Stimulated activated effector memory CD8-positive, alpha-beta T cell treated with anti-CD3 and anti-CD28 coated beads, Interleukin-12 subunit alpha, Interleukin-12 subunit beta, amount 100 ng/mL, for 72 hours (primary cell): ENCODE results near the gene OBSL1.

Experiments used
- ATAC-seq: fragments of 150-1000 bp; cut with Tn5 transposase; 2 replicates; pipeline ENCODE4 v1.10.0; 2021
- DNase-seq, 2 donors: peaks; one replicate each; pipeline ENCODE4 v3.0.0; 2021 to 2022; ENCODE audit warnings: low spot score in 2 of 2
- H3K27ac Mint-ChIP-seq: one replicate; pipeline ENCODE4 v1.8.0; 2022; ENCODE audit warnings: mild to moderate bottlenecking, mixed read lengths
- H3K36me3 Mint-ChIP-seq: one replicate; pipeline ENCODE4 v1.8.0; 2022; ENCODE audit warnings: mild to moderate bottlenecking, mixed read lengths
- H3K4me1 Mint-ChIP-seq: one replicate; pipeline ENCODE4 v1.8.0; 2022; ENCODE audit warnings: mixed read lengths
- H3K4me3 Mint-ChIP-seq: one replicate; pipeline ENCODE4 v1.8.0; 2022; ENCODE audit warnings: mild to moderate bottlenecking, mixed read lengths
- H3K9me3 Mint-ChIP-seq: one replicate; pipeline ENCODE4 v1.8.0; 2022; ENCODE audit warnings: mixed read lengths

OBSL1 gene

GRCh38 chr2:219575566-219576504 is 4.5 kb upstream of the OBSL1 start:
- ATAC-seq = no peak

DNA sequence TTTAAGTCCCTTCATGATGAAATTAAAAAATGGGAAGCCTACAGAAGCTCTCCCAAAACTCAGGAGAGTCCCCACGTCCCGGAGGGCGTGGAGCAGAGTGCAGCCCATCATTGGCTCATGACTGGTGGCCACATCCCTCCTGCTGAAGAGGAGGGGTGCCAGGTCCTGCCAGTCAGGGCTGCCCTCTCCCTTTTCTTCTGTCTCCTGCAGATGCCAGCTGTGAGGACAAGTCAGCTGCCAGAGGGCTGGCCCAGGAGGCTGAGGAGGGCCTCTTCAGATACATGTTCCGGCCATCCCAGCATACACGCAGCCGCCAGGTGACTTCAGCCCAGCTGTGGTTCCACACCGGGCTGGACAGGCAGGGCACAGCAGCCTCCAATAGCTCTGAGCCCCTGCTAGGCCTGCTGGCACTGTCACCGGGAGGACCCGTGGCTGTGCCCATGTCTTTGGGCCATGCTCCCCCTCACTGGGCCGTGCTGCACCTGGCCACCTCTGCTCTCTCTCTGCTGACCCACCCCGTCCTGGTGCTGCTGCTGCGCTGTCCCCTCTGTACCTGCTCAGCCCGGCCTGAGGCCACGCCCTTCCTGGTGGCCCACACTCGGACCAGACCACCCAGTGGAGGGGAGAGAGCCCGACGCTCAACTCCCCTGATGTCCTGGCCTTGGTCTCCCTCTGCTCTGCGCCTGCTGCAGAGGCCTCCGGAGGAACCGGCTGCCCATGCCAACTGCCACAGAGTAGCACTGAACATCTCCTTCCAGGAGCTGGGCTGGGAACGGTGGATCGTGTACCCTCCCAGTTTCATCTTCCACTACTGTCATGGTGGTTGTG is 3.4 kb upstream of the OBSL1 start:
- Mint-ChIP-seq H3K4me1 (no peaks in the 10 kb centered on the region), H3K4me3 (no peak overlapping the region), H3K27ac (no peak overlapping the region), H3K36me3 (no peaks in the 10 kb centered on the region), H3K9me3 (no peaks in the 10 kb centered on the region)
- DNase-seq = no peak
- no peak for ATAC-seq

More at GRCh38 chr2:219575566-219576504, 4.5 kb upstream of the OBSL1 start:
- H3K4me3 Mint-ChIP-seq = no peak overlapping the region
- H3K4me1 Mint-ChIP-seq = no peaks in the 10 kb centered on the region
- H3K9me3 Mint-ChIP-seq = no peaks in the 10 kb centered on the region
- no peaks in the 10 kb centered on the region for H3K36me3 Mint-ChIP-seq
- no peak for DNase-seq
- H3K27ac Mint-ChIP-seq = no peak overlapping the region

- Mint-ChIP-seq H3K27ac (no peak overlapping the region), H3K36me3 (no peaks in the 10 kb centered on the region), H3K9me3 (no peaks in the 10 kb centered on the region), H3K4me1 (no peaks in the 10 kb centered on the region), H3K4me3 (no peak overlapping the region)
- no peak for ATAC-seq
- DNase-seq = no peak
Measured at GRCh38 chr2:219573166-219573565, 1.8 kb upstream of the OBSL1 start.

DNA sequence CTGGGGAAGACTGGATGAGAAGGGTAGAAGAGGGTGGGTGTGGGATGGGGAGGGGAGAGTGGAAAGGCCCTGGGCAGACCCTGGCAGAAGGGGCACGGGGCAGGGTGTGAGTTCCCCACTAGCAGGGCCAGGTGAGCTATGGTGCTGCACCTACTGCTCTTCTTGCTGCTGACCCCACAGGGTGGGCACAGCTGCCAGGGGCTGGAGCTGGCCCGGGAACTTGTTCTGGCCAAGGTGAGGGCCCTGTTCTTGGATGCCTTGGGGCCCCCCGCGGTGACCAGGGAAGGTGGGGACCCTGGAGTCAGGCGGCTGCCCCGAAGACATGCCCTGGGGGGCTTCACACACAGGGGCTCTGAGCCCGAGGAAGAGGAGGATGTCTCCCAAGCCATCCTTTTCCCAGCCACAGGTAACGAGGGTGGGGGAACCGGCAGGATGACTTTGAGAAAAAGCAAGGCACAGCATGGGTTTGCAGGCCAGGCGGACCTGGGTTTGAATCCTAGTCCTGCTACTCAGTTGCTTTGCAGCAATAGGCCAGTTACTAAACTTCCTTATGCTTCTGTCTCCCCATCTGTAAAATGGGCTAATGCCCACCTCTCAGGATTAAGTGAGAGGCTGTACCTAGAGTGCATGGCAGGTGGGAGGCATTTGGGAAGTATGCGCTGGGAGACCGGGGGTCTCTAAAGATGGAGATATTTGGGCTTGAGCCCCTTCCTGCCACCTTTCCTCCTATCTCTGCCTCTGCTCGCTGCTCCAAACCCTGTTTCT is 1.1 kb upstream of the OBSL1 start, which contains the start of gene INHA:
Gene INHA (plus strand): TSS at position 74 of the 765 bp plus-strand sequence. CDS start 65 bp downstream, at position 139.
- H3K4me3 Mint-ChIP-seq = peak within 1 kb of the TSS; percentile 42
- no peak within 1 kb of the TSS for H3K27ac Mint-ChIP-seq
- H3K4me1 Mint-ChIP-seq = no peaks in the 10 kb centered on the region
- no peak for ATAC-seq
- H3K36me3 Mint-ChIP-seq = no peaks in the 10 kb centered on the region
- H3K9me3 Mint-ChIP-seq = no peaks in the 10 kb centered on the region
- DNase-seq = no peak

DNA sequence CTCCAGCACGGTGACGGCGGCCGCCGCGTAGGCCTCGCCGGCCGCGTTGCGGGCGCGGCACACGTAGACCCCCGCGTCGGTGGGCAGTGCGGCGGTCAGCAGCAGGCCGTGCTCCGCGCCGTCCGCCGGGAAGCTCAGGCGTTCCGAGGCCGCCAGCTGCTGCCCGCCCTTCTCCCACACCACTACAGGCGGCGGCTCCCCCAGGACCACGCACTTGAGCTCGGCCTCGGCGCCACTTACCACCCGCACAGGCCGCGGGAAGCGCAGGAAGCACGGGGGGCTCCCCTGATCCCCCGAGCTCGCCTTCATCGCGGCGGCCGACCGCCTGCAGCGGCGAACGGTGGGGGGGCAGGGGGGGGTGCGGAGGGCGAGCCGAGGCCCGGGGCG is 422 bp downstream of the OBSL1 start:
- no peaks in the 10 kb centered on the region for H3K9me3 Mint-ChIP-seq
- no peaks in the 10 kb centered on the region for H3K4me1 Mint-ChIP-seq
- peak overlapping the region; percentile 42 for H3K4me3 Mint-ChIP-seq
- no peaks in the 10 kb centered on the region for H3K36me3 Mint-ChIP-seq
- no peak for DNase-seq
- H3K27ac Mint-ChIP-seq = no peak overlapping the region
- ATAC-seq = no peak

DNA sequence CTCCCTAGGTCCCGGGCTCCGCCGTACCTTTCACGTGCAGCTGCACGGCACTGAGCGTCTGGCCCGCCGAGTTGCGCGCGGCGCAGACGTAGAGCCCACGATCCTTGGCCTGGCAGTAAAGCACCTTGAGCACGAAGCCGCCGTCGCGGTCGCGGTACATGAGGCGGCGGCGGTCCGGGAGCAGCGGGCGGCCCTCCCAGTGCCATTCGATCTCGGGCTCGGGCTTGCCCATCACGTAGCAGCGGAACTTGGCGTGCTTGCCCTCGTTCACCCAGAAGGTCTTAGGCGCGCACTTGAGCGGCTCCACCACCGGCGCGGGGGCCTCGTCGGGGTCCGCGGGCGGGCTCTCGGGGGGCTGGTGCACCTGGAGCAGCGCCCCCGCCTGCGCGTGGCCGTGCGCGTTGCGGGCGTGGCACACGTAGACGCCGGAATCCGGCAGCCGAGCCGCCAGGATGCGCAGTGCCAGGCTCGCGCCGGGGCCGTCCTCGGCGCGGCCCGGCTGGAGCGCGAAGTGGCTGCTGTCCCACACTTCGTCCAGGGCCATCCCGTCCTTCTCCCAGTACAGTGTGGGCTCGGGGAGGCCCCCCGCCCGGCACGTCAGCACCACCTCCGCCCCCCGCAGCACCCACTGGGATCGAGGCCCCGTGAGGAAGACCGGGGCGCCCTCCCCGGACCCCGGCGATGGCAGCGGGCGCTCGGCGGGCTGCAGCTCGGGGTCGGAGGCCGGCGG is 980 bp downstream of the OBSL1 start:
- DNase-seq = no peak
- no peaks in the 10 kb centered on the region for H3K36me3 Mint-ChIP-seq
- H3K27ac Mint-ChIP-seq = no peak overlapping the region
- no peaks in the 10 kb centered on the region for H3K9me3 Mint-ChIP-seq
- no peak for ATAC-seq
- H3K4me3 Mint-ChIP-seq = peak overlapping the region; percentile 42
- no peaks in the 10 kb centered on the region for H3K4me1 Mint-ChIP-seq

- Mint-ChIP-seq H3K27ac (no peak overlapping the region), H3K4me1 (no peaks in the 10 kb centered on the region), H3K9me3 (no peaks in the 10 kb centered on the region), H3K4me3 (peak overlapping the region; percentile 42), H3K36me3 (no peaks in the 10 kb centered on the region)
- DNase-seq (no peak), ATAC-seq (no peak)
Measured at GRCh38 chr2:219569635-219570034, 1.7 kb downstream of the OBSL1 start.

- no peak overlapping the region for H3K4me3 Mint-ChIP-seq
- H3K27ac Mint-ChIP-seq = no peak overlapping the region
- DNase-seq (no peak), ATAC-seq (no peak)
- H3K4me1 Mint-ChIP-seq = no peaks in the 10 kb centered on the region
- H3K9me3 Mint-ChIP-seq = no peaks in the 10 kb centered on the region
- no peaks in the 10 kb centered on the region for H3K36me3 Mint-ChIP-seq
Measured at GRCh38 chr2:219569041-219569440, 2.3 kb downstream of the OBSL1 start.

GRCh38 chr2:219567791-219568361 is 3.5 kb downstream of the OBSL1 start:
- ATAC-seq (no peak), DNase-seq (no peak)
- H3K4me1 Mint-ChIP-seq = no peaks in the 10 kb centered on the region
- no peak overlapping the region for H3K4me3 Mint-ChIP-seq
- no peaks in the 10 kb centered on the region for H3K36me3 Mint-ChIP-seq
- H3K27ac Mint-ChIP-seq = no peak overlapping the region
- no peaks in the 10 kb centered on the region for H3K9me3 Mint-ChIP-seq

DNA sequence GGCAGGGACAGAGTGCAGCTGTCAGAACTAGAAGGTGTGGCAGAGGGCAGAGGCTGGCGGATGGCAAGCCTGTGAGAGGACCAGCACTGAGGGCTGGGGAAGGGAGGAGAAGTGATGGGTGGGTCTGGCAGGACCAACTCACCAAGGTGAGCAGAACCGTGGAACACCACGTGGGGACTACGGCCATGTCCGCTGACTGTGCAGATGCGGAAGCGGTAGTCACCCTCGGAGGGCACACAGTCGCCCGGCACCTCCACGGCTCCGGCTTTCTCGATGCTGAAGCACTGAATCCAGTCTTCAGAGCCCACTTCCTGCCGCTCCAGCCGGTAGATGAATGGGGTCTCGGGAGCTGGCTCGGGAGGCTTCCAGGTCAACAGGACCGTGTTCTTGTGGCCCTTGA is 4.2 kb downstream of the OBSL1 start:
- H3K4me3 Mint-ChIP-seq = no peak overlapping the region

DNA sequence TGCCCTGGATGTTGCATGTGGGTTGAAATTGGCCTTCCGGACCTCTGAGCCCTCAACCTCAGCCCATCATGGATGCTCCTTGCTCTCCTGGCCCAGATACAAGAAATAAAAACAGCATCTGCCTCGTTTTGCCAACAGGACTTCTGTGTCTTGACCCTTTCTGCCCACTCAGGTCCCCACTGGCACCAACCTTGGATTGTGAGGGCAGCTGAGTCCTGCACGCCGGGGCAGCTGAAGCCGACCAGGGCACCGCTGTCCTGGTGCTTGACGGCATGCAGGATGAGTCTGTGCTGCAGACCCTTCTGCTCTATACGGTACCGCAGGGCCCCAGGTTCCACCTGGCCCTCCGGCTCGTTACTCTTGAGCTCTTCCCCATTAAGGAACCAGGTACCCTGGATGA is 4.7 kb downstream of the OBSL1 start:
- no peaks in the 10 kb centered on the region for H3K9me3 Mint-ChIP-seq
- no peak overlapping the region for H3K4me3 Mint-ChIP-seq
- ATAC-seq (peak; percentile 4), DNase-seq (no peak)
- no peaks in the 10 kb centered on the region for H3K36me3 Mint-ChIP-seq
- no peak overlapping the region for H3K27ac Mint-ChIP-seq
- no peaks in the 10 kb centered on the region for H3K4me1 Mint-ChIP-seq

More for the DNA sequence above, 4.2 kb downstream of the OBSL1 start:
- Mint-ChIP-seq H3K4me1 (no peaks in the 10 kb centered on the region), H3K36me3 (no peaks in the 10 kb centered on the region), H3K27ac (no peak overlapping the region), H3K9me3 (no peaks in the 10 kb centered on the region)
- DNase-seq (no peak), ATAC-seq (peak; percentile 3)

GRCh38 chr2:219565130-219566080 is 5.9 kb downstream of the OBSL1 start:
- Mint-ChIP-seq H3K27ac (no peak overlapping the region), H3K4me3 (no peak overlapping the region), H3K9me3 (no peaks in the 10 kb centered on the region), H3K4me1 (no peaks in the 10 kb centered on the region), H3K36me3 (no peaks in the 10 kb centered on the region)
- no peak for ATAC-seq
- no peak for DNase-seq

GRCh38 chr2:219563271-219563928 is 7.9 kb downstream of the OBSL1 start:
- no peak for DNase-seq
- no peaks in the 10 kb centered on the region for H3K4me1 Mint-ChIP-seq
- ATAC-seq = no peak
- H3K36me3 Mint-ChIP-seq = no peaks in the 10 kb centered on the region
- no peak overlapping the region for H3K4me3 Mint-ChIP-seq
- no peak overlapping the region for H3K27ac Mint-ChIP-seq
- H3K9me3 Mint-ChIP-seq = no peaks in the 10 kb centered on the region
